GM18508 (cell line): ENCODE measurements around the gene BAZ2A.
"Not testable (repeated sequence)": the region's sequence is repeated elsewhere in the genome, so short reads cannot be mapped to it uniquely, and the experiment has no call there.

Experiments
- ATAC-seq: cut with Tn5 transposase; IDR thresholded peaks from one replicate; pipeline ENCODE4 v1.9.1; 2021; ENCODE audit warnings: moderate number of reproducible peaks; ENCODE audit not compliant: insufficient read depth, unreplicated experiment

Gene BAZ2A

DNA sequence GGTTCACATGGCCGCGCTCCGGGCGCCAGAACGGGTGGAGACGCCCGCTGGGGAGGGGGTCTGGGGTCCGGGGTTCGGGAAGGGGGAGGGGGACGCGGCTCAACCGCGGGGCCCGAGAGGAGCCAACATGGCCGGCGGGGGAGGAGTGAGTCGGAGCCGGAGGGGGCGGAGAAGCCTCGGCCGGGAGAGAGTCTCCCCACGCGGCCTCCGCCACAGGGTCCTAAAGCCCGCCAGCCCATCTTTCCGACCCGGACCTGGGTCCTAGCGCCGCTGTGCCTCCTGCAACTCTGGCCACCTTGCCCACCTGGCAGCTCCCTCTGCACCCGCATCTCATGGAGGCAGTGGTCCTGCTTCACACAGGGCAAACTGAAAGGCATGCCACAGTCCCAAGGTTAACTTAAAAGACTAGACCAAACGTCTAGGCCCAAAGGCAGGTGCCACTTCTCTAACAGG is at the start of gene BAZ2A:
Gene BAZ2A (minus strand): TSS at position 147 of the 453 bp plus-strand sequence. CDS start 12,796 bp downstream, outside the sequence.
- ATAC-seq: peak; percentile 40

DNA sequence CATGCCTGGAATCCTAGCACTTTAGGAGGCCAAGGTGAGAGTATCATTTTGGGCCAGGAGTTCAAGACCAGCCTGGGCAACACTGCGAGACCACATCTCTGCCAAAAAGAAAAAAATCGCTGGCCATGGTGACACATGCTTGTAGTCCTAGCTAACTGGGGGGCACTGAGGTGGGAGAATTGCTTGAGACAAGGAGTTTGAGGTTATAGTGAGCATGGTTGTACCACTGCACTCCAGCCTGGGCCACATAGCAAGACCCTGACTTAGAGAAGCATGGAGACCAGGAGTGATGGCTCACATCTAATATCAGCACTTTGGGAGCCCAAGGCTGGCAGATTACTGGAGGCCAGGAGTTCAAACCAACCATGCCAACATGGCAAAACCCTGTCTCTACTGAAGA is 48.7 kb upstream of the BAZ2A start:
- ATAC-seq: no peak

DNA sequence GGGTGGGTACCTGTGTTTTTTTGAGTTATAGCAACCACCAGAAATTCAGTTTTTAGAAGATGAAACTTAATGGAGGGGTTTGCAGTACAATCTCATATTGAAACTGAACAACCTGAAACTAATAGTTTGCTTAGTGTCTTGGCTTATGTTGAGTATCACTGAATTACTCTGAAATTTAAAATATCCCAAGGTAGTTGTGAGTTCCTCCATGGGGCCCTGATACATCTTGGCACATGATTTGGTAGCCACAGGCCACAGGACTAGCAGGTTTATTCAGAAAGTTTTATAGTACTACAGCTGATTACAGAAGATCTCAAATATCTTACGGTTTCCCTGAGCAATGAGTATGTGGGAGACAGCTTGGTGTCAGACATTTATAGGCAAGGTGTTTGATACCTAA is 47.6 kb upstream of the BAZ2A start:
- no peak for ATAC-seq

DNA sequence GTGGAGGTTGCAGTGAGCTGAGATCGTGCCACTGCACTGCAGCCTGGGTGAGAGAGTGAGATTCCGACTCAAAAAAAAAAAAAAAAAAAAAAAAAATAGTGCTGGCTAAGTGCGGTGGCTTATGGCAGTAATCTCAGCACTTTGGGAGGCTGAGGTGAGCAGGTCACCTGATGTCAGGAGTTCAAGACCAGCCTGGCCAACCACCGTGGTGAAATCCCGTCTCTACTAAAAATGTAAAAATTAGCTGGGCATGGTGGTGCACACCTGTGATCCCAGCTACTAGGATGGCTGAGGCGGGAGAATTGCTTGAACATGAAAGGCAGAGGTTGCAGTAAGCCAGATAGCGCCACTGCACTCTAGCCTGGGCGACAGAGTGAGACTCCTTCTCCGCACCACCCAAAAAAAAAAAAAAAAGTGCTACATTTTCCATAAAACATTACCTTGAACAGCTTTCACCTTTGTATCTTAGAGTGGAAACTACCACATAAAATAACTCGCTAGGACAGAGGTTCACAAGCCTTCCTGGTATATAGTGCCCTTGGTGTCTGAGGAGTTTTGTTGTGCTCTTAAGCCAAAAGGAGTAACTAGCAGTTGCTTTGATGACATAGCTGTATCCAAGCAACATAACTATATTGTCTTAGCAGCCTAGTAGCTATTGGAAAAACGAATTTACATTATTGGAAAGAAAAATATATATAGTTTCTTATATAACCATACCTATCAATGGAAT is 46.9 kb upstream of the BAZ2A start:
- no peak for ATAC-seq

DNA sequence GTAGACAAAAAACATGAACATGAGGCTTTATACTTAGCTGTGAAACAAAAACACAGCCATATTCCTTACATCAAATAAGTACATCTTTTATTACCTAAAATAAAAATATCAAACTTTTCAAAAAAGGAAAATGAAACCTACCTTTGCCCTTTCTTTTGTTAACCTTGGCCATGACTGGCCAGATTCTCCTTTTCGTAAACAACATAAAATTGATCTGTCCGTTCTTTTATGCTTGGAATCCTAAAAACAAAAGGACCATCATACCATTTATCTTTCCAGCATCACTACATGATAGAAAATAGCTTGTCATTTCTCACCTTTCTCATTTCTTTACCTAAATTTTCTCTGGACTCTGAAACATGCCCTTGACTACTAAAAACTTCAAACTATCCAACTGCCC is 41.5 kb upstream of the BAZ2A start:
- no peak for ATAC-seq

DNA sequence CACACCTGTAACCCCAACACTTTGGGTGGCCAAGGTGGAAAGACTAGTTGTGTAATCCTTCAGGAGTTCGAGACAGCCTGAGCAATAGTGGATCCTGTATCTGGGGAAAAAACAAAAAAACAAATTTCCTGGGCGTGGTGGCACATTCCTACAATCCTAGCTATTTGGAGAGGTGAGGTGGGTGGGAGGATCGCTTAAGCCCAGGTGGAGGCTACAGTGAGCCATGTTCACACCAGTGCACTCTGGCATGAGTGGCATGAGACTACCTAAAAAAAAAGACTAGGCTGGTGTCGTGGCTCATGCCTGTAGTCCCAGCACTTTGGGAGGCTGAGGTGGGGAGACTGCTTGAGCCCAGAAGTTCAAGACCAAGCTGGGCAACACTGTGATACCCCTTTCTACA is 40.7 kb upstream of the BAZ2A start:
- ATAC-seq: no peak

DNA sequence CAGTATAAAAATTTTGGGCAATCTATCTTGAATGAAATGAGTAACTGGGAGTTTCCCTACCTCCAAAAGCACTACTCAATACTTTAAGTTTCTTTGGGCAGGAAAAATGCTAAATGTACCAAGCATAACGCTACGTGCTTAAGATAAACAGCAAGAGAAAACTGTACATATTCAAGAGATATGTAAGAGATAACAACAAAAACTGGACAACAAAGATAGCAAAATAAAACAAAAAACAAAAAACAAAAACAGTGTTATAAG is 38.0 kb upstream of the BAZ2A start:
- ATAC-seq: no peak

DNA sequence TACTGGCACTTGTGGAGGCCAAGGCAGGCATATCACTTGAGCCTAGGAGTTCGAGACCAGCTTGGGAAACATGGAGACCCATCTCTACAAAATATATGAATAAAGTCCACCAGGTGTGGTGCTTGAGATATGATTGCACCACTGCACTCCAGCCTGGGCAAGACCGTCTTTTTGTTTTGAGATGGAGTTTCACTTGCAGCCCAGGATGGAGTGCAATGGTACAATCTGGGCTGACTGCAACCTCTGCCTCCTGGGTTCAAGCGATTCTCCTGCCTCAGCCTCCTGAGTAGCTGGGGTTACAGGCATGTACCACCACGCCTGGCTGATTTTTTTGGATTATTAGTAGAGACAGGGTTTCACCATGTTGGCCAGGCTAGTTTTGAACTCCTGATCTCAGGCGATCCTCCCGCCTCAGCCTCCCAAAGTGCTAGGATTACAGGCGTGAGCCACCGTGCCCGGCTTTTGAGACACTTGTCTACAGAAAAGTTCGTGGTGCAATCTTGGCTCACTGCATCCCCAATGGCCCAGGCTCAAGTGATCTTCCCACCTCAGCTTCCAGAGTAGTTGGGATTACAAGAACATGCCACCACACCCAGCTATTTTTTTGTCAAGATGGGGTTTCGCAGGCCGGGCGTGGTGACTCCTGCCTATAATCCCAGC is 32.0 kb upstream of the BAZ2A start:
- no peak for ATAC-seq

DNA sequence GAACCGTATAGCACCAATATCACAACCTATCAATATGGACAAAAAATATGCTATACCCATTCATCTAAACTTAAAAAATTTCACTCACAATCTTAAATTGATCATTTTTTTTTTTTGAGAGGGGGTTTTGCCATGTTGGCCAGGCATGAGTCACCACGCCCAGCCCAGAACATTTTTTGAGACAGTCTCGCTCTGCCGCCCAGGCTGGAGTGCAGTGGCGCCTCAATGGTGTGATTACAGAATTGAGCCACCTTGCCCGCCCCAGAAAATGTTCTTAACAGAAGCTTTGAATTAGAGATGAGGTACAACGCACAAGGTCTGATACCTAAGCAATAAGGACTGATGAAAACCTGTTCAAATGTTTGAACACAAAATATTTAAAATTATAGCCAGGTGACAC is 31.4 kb upstream of the BAZ2A start:
- no peak for ATAC-seq

DNA sequence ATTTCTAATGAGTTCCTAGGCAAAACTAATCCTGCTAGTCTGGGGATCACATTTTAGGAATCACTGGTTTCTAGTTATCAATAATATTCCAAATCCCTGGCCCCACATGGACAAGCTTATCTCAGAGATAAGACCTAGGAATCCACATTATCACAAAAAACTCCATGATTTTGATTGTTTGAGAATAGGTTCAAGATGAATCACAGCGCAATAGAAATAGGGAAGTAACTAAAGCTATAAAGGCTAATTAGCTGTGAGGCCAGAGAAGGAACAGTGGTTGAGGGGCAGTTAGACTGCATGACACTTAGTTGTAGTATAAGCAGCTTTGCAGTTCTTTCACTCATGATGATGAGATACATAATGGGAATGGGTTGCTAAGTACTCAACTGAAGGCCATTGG is 28.8 kb upstream of the BAZ2A start:
- ATAC-seq: no peak

DNA sequence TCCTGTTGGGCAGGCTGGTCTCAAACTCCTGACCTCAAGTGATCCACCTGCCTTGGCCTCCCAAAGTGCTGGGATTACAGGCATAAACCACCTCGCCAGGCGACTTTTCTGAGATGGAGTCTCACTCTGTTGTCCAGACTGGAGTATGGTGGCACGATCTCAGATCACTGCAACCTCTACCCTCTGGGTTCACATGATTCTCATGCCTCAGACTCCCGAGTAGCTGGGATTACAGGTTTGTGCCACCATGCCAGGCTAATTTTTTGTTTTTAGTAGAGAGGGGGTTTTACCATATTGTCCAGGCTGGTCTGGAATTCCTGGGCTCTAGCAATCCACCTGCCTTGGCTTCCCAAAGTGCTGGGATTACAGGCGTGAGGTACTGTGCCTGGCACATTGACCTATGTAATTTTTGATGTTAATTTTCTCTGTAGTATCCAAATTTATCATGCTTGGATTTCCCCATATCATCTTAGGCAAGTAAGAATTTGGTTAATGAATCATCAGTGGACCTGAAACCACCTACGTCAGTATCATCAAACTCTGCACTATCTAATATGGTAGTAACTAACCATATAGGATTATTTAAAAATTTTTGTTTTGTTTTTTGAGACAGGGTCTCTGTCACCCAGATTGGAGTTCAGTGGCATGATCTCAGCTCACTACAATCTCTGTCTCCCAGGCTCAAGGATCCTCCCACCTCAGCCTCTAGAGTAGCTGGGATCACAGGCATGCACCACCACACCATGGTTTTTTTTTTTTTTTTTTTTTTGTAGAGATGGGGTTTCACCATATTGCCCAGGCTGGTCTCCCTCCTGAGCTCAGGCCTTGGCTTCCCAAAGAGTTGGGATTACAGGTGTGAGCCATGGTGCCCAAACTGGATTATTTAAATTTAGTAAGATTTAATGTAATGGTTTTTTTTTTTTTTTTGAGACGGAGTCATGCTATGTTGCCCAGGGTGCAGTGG is 27.6 kb upstream of the BAZ2A start:
- ATAC-seq: no peak

DNA sequence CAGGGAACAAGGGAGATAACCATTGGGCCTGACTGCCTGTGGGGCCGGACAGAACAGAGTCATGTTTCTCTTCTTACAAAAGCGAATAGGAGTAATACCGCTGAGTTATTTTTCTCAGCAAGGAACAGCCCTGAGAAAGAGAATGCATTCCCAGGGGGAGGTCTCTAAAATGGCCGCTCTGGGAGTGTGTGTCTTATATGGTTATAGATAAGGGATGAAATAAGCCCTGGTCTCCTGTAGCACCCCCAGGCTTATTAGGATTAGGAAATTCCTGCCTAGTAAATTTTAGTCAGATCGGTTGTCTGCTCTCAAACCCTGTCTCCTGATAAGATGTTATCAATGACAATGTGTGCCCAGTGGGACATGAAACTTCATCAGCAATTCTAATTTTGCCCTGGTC is 23.7 kb upstream of the BAZ2A start:
- ATAC-seq: not testable (repeated sequence)

DNA sequence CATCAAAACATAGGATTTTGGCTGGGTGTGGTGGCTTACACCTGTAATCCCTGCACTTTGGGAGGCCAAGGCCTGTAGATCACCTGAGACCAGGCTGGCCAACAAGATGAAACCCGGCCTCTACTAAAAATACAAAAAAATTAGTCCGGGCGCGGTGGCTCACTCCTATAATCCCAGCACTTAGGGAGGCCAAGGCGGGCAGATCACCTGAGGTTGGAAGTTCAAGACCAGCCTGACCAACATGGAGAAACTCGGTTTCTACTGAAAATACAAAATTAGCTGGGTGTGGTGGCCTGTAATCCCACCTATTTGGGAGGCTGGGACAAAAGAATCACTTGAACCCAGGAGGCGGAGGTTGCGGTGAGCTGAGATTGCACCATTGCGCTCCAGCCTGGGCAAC is 17.9 kb upstream of the BAZ2A start:
- ATAC-seq: not testable (repeated sequence)

DNA sequence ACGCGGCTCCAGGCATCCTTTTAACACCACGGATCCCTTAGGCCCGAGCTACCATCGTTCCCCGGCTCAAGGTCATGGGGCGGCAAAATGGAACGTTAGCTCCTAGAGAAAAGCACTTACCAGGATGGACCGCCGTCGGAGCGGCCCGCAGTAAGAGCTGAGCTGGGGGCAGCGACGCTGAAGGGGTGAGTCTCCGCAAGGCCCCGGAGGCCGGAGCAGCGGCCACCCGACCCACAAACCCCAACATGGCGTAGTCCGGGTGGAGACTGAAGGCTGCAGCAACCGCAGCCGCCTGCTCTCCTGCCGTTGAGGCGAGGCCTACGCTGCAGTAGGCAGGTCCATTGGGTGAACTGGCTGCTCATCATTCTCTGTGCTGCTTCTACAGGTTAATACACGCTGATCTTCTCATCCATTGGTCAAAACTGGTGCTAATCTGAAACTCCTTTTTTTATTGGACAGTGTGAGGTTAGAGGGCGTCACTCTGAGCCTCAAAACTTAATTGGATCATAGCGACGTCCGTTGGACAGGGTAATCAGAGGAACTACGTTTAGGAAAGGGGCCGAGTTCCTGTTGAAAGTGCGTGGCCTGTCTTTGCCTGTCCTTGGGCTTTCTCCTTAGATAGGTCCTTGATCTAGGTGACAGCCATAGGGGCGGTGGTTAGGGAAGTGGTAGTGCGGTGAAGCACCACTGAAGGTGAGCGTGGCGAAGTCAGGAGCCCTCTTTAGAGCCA is 15.8 kb upstream of the BAZ2A start, which contains the start of gene ATP5F1B:
Gene ATP5F1B (minus strand): TSS at position 268 of the 730 bp plus-strand sequence. CDS start 21 bp downstream, at position 247.
- ATAC-seq: peak; percentile 99

DNA sequence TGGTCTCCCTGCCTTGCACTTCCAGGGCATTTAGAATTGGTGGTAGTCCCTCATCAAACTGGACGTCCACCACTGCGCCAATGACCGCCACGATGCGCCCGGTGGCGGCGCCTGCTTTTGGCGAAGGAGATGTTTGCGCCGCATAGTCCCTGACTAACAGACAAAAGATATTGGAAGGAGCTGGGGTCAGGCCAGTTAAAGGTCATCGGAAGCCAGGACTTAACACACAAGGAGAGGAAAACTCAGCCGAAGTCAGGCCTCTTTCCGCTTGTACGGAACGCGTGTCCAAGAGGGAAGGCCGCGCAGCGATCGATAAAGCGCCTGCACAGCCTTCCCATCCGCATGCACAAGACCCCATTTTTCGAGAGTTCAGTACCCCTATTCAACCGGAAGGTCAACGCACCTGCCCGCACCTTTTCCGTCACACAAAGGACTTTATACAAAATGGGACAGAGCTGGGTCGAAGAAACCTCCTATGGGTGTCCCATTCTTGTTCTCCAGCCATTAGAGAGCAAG is 15.1 kb upstream of the BAZ2A start:
- no peak for ATAC-seq

DNA sequence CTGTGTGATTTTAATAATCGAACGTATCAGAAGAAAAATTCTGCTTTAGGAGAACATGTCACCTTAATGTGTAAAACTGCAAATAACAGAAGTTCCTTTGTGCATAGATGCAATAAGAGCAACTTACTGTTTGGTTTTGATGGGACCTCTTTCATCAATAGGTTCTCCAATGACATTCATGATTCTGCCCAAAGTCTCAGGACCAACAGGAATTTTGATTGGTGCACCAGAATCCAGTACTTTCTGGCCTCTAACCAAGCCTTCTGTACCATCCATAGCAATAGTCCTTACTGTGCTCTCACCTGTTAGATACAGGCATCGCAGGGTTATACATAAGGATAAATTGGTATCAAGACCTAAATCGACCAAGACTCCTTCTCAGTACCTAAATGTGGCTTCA is 14.5 kb upstream of the BAZ2A start:
- no peak for ATAC-seq

DNA sequence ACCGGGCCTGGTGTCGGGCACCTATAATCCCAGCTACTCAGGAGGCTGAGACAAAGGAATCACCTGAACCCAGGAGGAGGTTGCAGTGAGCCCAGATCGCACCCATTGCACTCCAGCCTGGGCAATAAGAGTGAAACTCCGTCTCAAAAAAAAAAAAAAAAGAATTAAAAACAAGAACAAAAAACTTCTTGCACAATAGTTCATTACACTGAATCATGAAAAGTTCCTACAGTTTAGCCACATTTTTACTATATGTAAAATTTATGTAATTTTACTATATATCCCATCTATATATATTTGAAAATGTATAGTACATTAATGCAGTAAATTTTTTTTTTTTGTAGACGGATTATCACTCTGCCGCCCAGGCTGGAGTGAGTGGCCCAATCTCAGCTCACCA is 11.1 kb upstream of the BAZ2A start:
- no peak for ATAC-seq

DNA sequence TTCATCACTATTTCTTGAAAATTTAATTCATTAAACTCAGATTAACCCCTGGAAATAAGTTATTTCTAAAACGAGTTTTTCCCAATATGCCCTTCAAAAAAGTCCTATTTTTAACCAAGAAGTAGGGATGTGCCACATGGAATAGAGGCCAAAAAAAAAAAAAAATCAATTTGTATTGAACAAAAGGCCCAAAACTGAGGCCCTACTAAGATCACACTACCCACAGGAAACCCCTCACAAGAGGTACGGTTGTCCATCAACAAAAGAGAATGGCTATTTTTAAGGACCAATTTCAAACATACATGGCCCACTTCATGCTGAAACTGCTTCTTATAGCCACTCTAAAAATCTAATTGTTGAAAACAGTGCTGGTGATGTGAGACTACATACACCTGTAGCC is 7.5 kb upstream of the BAZ2A start:
- ATAC-seq: no peak

DNA sequence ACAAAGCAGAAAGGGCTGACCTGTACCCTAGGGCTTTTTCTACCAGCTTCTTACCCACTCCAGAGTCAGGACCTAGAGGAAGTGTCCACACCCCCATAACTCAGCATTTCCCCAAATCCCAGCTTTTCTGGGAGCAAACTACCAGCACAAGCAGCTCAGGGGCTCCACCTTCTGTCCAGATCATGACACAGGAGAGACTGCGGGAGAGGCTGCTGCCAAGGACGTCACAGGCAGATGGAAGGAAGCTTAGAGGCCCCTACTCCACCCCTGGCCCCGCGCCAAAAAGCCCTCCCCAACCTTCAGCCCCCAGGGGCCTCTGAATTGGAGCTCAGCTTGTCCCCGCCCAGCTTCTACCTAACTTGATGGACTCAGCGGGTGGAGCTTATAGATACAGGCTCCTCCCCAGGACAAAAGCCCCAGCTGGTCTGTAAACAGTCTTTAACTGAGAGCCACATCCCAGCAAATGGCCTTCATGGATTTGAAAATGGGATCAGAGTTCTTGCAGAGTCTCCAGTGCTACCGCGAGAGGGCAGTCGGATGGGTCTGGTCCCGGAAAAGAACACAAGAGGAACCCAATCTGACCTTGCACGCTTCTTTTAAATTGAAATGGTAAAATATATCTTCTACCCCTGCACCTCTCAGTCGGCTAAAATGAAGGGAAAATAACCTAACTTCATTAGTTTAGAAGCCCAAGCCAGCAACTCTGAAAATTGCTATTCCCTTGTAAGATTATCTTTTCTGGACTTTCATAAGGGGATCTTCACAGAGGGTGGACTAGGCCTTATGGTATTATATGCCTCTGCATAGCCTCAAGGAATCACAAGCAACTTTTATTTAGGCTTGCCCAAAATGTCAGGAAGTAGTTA is 6.8 kb upstream of the BAZ2A start:
- ATAC-seq: peak; percentile 35
